ENCODE results near the gene ALG1.
"Not testable (repeated sequence)": the region's sequence is repeated elsewhere in the genome, so short reads cannot be mapped to it uniquely, and the experiment has no call there.

Gene ALG1

GRCh38 chr16:5062051-5062450 is 9.6 kb upstream of the ALG1 start:
- H3K27ac Mint-ChIP-seq = no peak overlapping the region
- no peaks in the 10 kb centered on the region for H3K9me3 Mint-ChIP-seq
- no peaks in the 10 kb centered on the region for H3K36me3 Mint-ChIP-seq (ENCODE audit: low read depth)
- H3K4me3 Mint-ChIP-seq = no peak overlapping the region
- H3K27me3 Mint-ChIP-seq = no peaks in the 10 kb centered on the region
- no peak for DNase-seq
- H3K4me1 Mint-ChIP-seq (ENCODE audit: low read depth) = no peaks in the 10 kb centered on the region

- H3K27me3 Mint-ChIP-seq = no peaks in the 10 kb centered on the region
- H3K27ac Mint-ChIP-seq = no peak overlapping the region
- no peaks in the 10 kb centered on the region for H3K36me3 Mint-ChIP-seq (ENCODE audit: low read depth)
- H3K4me1 Mint-ChIP-seq (ENCODE audit: low read depth) = no peaks in the 10 kb centered on the region
- H3K9me3 Mint-ChIP-seq = no peaks in the 10 kb centered on the region
- DNase-seq = no peak
- no peak overlapping the region for H3K4me3 Mint-ChIP-seq
Observed at GRCh38 chr16:5062790-5063765, 8.6 kb upstream of the ALG1 start.

GRCh38 chr16:5064915-5065314 is 6.7 kb upstream of the ALG1 start:
- no peaks in the 10 kb centered on the region for H3K36me3 Mint-ChIP-seq (ENCODE audit: low read depth)
- no peak overlapping the region for H3K27ac Mint-ChIP-seq
- H3K9me3 Mint-ChIP-seq = no peaks in the 10 kb centered on the region
- no peak overlapping the region for H3K4me3 Mint-ChIP-seq
- no peaks in the 10 kb centered on the region for H3K4me1 Mint-ChIP-seq (ENCODE audit: low read depth)
- H3K27me3 Mint-ChIP-seq = no peaks in the 10 kb centered on the region
- no peak for DNase-seq

- no peak overlapping the region for H3K27ac Mint-ChIP-seq
- no peak for DNase-seq
- H3K36me3 Mint-ChIP-seq (ENCODE audit: low read depth) = no peaks in the 10 kb centered on the region
- no peaks in the 10 kb centered on the region for H3K27me3 Mint-ChIP-seq
- H3K4me3 Mint-ChIP-seq = no peak overlapping the region
- peaks cover under 1% of the 10 kb centered on the region for H3K4me1 Mint-ChIP-seq (ENCODE audit: low read depth)
- no peaks in the 10 kb centered on the region for H3K9me3 Mint-ChIP-seq
Observed at GRCh38 chr16:5065326-5065725, 6.3 kb upstream of the ALG1 start.

- Mint-ChIP-seq H3K27me3 (no peaks in the 10 kb centered on the region), H3K27ac (no peak within 1 kb of the TSS), H3K4me3 (no peak within 1 kb of the TSS), H3K36me3 (ENCODE audit: low read depth) (no peaks in the 10 kb centered on the region), H3K4me1 (ENCODE audit: low read depth) (peaks cover 4% of the 10 kb centered on the region), H3K9me3 (no peaks in the 10 kb centered on the region)
- DNase-seq = no peak
Observed at GRCh38 chr16:5065813-5066212, 5.8 kb upstream of the ALG1 start, which contains the start of gene C16orf89. C16orf89 (minus strand) TSS chr16:5065956; CDS start chr16:5065908, 48 bp downstream.

- H3K27ac Mint-ChIP-seq = no peak overlapping the region
- H3K9me3 Mint-ChIP-seq = no peaks in the 10 kb centered on the region
- no peaks in the 10 kb centered on the region for H3K27me3 Mint-ChIP-seq
- DNase-seq = no peak
- H3K36me3 Mint-ChIP-seq (ENCODE audit: low read depth) = peaks cover 1% of the 10 kb centered on the region
- no peak overlapping the region for H3K4me3 Mint-ChIP-seq
- peaks cover 11% of the 10 kb centered on the region for H3K4me1 Mint-ChIP-seq (ENCODE audit: low read depth)
Observed at GRCh38 chr16:5066511-5066910, 5.1 kb upstream of the ALG1 start.

- Mint-ChIP-seq H3K4me3 (no peak overlapping the region), H3K36me3 (ENCODE audit: low read depth) (peaks cover 19% of the 10 kb centered on the region)
Observed at GRCh38 chr16:5069048-5069447, 2.6 kb upstream of the ALG1 start.

GRCh38 chr16:5069854-5070253 is 1.8 kb upstream of the ALG1 start:
- DNase-seq = no peak
- no peaks in the 10 kb centered on the region for H3K27me3 Mint-ChIP-seq
- H3K27ac Mint-ChIP-seq = no peak overlapping the region
- peaks cover 27% of the 10 kb centered on the region for H3K36me3 Mint-ChIP-seq (ENCODE audit: low read depth)
- H3K9me3 Mint-ChIP-seq = no peaks in the 10 kb centered on the region
- peaks cover 30% of the 10 kb centered on the region for H3K4me1 Mint-ChIP-seq (ENCODE audit: low read depth)
- no peak overlapping the region for H3K4me3 Mint-ChIP-seq

More at GRCh38 chr16:5069048-5069447, 2.6 kb upstream of the ALG1 start:
- DNase-seq = no peak
- Mint-ChIP-seq H3K27me3 (no peaks in the 10 kb centered on the region), H3K4me1 (ENCODE audit: low read depth) (peaks cover 28% of the 10 kb centered on the region), H3K27ac (no peak overlapping the region), H3K9me3 (no peaks in the 10 kb centered on the region)

GRCh38 chr16:5070431-5071186 is 1.0 kb upstream of the ALG1 start:
- Mint-ChIP-seq H3K27ac (peak overlapping the region; percentile 97), H3K4me3 (peak overlapping the region; percentile 9), H3K36me3 (ENCODE audit: low read depth) (peaks cover 34% of the 10 kb centered on the region), H3K9me3 (no peaks in the 10 kb centered on the region), H3K4me1 (ENCODE audit: low read depth) (peaks cover 30% of the 10 kb centered on the region), H3K27me3 (no peaks in the 10 kb centered on the region)
- DNase-seq = no peak

- no peaks in the 10 kb centered on the region for H3K27me3 Mint-ChIP-seq
- no peaks in the 10 kb centered on the region for H3K9me3 Mint-ChIP-seq
- H3K4me1 Mint-ChIP-seq (ENCODE audit: low read depth) = peaks cover 30% of the 10 kb centered on the region
- peak overlapping the region; percentile 97 for H3K27ac Mint-ChIP-seq
- peak overlapping the region; percentile 99 for H3K4me3 Mint-ChIP-seq
- DNase-seq = no peak
- peaks cover 41% of the 10 kb centered on the region for H3K36me3 Mint-ChIP-seq (ENCODE audit: low read depth)
Observed at GRCh38 chr16:5071341-5071680, 332 bp upstream of the ALG1 start.

GRCh38 chr16:5072334-5073278 is 963 bp downstream of the ALG1 start:
- H3K9me3 Mint-ChIP-seq = no peaks in the 10 kb centered on the region
- peaks cover 50% of the 10 kb centered on the region for H3K36me3 Mint-ChIP-seq (ENCODE audit: low read depth)
- no peak for DNase-seq
- peak overlapping the region; percentile 99 for H3K4me3 Mint-ChIP-seq
- H3K27ac Mint-ChIP-seq = peak overlapping the region; percentile 97
- peaks cover 30% of the 10 kb centered on the region for H3K4me1 Mint-ChIP-seq (ENCODE audit: low read depth)
- no peaks in the 10 kb centered on the region for H3K27me3 Mint-ChIP-seq

- Mint-ChIP-seq H3K4me3 (peak overlapping the region; percentile 99), H3K27ac (peak overlapping the region; percentile 97), H3K4me1 (ENCODE audit: low read depth) (peaks cover 30% of the 10 kb centered on the region), H3K27me3 (no peaks in the 10 kb centered on the region), H3K9me3 (no peaks in the 10 kb centered on the region), H3K36me3 (ENCODE audit: low read depth) (peaks cover 56% of the 10 kb centered on the region)
- DNase-seq = no peak
Observed at GRCh38 chr16:5073279-5073629, 1.6 kb downstream of the ALG1 start.

GRCh38 chr16:5073771-5074170 is 2.1 kb downstream of the ALG1 start:
- not testable (repeated sequence) for H3K27ac Mint-ChIP-seq, H3K4me3 Mint-ChIP-seq, H3K9me3 Mint-ChIP-seq, H3K27me3 Mint-ChIP-seq, DNase-seq
- Mint-ChIP-seq H3K4me1 (ENCODE audit: low read depth) (peaks cover 30% of the 10 kb centered on the region), H3K36me3 (ENCODE audit: low read depth) (peaks cover 61% of the 10 kb centered on the region)

GRCh38 chr16:5075637-5076036 is 4.0 kb downstream of the ALG1 start:
- no peak overlapping the region for H3K4me3 Mint-ChIP-seq
- H3K4me1 Mint-ChIP-seq (ENCODE audit: low read depth) = peaks cover 28% of the 10 kb centered on the region
- H3K27ac Mint-ChIP-seq = no peak overlapping the region
- no peaks in the 10 kb centered on the region for H3K9me3 Mint-ChIP-seq
- peaks cover 78% of the 10 kb centered on the region for H3K36me3 Mint-ChIP-seq (ENCODE audit: low read depth)
- no peaks in the 10 kb centered on the region for H3K27me3 Mint-ChIP-seq
- no peak for DNase-seq
